GM19025 (cell line): ENCODE results near the gene OPRD1.
"Not testable (repeated sequence)": the region's sequence is repeated elsewhere in the genome, so short reads cannot be mapped to it uniquely, and the experiment has no call there.

Source experiments
- ATAC-seq: cut with Tn5 transposase; IDR thresholded peaks from one replicate; pipeline ENCODE4 v1.9.1; 2021; ENCODE audit warnings: mild to moderate bottlenecking, low read depth, moderate library complexity; ENCODE audit not compliant: unreplicated experiment

Gene OPRD1

GRCh38 chr1:28875134-28875533, 63.2 kb downstream of the OPRD1 start:
- ATAC-seq, result not testable (repeated sequence)

- no peak for ATAC-seq
These were observed 65.3 kb downstream of the OPRD1 start for GRCh38 chr1:28877132-28877781.

DNA sequence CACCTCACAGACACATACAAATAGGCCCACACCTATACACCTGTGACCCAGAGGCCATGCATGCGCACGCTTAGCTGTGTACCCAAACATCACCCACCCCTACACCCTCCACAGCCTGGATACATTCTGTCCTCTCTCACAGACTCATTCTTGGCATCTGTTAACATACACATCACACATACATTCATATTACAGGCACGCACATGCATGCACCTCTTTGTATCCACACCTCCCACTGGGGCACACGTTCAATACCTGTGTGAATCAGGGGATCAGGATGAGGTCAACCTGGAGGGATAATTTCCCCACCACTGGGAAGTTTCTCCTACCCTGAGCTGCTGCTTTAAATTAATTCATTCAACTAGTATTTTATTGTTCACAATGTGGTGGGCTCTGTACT, 66.8 kb downstream of the OPRD1 start:
- no peak for ATAC-seq

- ATAC-seq, result no peak
These were observed 70.1 kb downstream of the OPRD1 start for GRCh38 chr1:28882009-28882628.

DNA sequence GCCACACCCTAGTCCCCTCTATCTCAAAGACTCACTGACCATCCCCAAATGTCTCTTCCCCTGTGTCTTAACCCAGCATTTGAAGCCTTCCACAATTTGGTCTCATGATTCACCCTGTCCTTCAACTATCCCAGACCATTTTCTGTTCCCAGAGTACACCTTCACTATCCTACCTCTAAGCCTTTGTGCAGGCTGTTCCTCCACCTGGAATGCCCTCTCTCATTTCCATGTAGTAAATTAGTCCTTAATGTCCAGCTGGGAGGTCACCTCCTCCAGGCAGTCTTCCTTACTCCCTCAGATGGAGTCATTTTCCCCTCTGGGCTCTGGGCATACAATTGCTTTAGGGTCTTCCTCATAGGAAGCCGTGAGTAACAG, 71.3 kb downstream of the OPRD1 start:
- ATAC-seq, result no peak

DNA sequence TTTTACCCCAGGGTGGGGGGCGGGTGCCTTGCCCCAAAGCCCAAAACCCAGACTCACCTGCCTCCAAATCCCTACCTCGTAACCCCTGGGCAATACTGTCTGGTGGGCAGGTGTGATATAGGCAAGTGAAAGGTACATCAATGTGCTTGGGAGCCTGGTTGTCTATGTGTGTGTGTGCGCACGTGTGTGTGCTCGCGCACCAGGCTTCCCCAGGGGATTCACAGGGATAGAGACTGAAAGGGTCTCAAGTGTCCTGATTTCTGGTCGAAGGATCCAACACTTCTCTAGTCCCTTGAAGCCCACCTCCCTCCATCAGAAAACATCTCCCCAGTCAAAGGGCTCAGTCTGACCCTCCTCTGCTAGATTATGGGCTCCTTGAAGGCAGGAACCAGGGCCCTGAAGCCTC, 73.5 kb downstream of the OPRD1 start:
- ATAC-seq, result no peak

DNA sequence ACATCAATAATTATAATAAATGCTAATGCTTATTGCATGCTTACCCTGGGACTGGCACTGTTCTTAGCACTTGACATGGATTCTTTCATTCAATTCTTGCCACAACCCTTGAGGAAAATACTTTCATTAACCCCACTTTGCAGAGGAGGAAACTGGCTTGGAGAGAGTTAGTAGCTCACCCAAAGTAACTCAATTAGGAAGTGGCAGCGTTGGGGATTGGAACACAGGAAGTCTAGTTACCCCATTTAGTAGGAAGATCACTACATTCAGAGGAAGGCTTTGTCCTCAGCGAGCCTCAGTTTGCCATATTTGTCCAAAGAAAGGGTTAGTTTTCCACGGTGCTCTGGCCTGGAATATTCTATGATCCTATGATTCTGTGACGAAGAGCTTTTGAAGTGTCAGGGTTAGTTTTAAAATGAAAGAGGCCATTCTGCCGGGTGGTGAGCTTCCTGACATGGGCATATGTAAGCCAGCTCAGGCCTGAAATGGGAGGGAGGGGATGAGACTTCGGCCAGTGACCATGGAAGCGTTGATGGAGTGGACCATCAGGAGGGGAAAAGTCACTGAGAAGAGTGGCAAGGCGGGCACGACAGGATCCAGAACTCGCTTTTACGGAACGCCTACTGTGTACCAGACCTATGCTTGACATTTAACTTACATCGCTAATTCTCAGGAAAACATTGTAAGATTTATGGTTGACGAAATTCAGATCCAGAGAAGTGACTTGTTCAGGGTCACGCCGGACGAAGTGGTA, 74.2 kb downstream of the OPRD1 start:
- ATAC-seq, result no peak

DNA sequence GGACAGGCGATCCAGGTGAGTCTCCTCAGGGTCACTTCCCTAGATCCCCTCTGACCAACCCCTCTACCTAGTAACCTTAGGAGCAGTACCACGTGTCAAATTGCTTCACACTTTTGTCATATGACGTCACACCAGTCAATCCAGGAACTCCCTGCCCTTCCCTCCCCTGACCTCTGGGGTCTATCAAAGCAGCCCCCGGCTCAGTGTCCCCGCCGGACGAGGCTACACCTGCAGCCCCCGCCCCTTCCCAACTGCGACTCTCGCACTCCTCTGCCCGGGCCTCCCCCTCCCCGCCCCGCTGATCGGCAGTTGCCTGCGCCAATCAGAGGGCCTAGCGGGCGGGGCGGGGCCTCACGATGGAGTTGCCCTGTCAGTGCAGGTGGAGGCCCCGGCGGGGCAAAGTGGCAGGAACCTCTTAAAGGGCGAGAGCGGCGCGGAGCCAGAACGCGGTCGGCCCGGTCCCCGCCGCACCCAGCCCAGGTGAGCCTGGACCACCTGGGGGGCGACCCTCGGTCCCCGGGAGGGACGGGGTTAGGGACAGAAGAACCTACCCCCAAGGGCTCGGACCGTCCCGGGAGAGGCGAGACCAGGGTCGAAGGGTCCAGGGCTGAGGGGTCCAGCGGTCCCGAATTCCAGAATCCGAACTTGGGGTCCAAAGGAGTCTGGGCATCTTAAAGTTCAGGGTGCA, 74.9 kb downstream of the OPRD1 start:
- ATAC-seq, result peak; percentile 58

- no peak for ATAC-seq
These were observed 75.5 kb downstream of the OPRD1 start for GRCh38 chr1:28887419-28887834.

DNA sequence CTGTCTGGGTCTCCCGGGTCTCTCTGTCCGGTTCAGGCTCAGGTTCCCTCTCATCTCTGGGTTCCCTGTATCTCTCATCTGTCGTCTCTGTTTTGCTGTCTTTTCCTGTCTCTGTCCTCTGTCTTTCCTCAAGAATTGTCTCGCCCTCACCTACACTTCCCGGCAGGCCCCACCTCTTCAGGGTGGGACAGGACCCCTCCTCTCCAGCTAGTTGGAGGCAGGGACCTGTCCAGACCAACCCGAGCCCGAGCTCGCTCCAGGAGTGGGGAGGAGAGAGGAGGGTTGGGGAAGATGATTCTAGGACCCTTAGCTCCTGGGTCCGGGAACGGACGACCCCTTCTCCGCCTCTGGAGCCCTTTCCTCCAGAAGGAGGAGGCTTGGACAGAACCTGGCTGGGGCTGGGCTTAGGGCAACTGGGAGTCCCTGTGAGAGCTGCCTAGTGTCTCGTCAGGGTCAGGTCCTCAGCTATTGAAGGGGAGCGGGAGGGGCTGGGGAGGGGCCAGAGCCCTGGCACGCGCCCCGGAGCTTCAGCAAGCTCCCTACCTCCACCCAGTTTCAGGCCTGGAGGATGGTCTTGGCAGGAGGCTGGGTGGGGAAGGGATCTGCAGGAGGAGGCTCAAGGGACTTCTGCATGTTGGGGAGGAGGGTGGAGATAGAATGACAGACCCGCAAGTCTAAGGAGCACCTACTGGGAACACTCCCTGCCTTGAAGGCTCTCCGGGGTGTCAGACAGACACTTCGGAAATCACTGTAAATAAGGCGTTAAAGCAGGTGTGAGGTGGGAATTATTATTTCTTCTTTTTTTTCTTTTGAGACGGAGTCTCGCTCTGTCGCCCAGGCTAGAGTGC, 76.1 kb downstream of the OPRD1 start:
- ATAC-seq, result no peak

- no peak for ATAC-seq
These were observed 76.9 kb downstream of the OPRD1 start for GRCh38 chr1:28888915-28889314.

- ATAC-seq, result no peak
These were observed 77.4 kb downstream of the OPRD1 start for GRCh38 chr1:28889357-28889756.

DNA sequence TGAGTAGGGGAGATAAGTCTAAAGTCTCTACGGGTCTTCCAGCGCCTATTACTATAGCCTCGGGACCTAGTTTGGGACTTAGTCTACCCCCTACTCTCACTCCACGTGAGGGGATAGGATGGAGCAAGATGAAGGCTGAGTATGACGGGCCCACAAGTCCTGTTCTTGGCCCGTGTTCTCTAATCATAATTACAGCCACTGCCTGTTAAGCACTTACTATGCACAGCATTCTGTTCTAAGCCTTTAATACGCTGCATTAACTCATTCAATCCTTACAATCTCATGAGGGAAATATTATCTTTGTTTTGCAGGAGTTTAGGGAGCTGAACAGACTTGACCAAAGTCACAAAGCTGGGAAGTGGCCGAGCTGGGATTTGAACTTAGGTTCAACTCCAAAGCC, 78.5 kb downstream of the OPRD1 start:
- ATAC-seq, result no peak

GRCh38 chr1:28890836-28891235, 78.9 kb downstream of the OPRD1 start:
- ATAC-seq, result no peak

DNA sequence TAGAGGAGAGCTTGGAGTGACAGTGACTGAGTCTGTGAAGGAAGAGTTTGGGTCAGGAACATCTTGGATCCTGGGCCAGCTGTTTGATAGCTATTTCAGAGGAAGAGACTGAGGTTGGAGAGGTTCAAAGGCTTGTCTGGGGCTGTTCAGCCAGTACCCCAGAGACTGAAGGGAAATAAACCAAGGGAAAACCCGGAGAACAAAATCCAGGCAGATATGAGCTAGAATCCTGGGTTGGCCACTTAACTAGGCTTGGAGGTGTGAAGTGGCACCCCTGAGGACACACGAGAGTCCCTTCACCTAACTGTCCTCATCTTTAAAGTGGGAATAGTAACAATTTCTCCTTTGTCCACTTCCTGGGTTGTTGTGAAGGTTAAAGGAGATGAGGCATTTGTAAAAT, 79.3 kb downstream of the OPRD1 start:
- ATAC-seq, result no peak

- ATAC-seq, result no peak
These were observed 81.6 kb downstream of the OPRD1 start for GRCh38 chr1:28893403-28894102.

- no peak for ATAC-seq
These were observed 82.8 kb downstream of the OPRD1 start for GRCh38 chr1:28894785-28895184.

GRCh38 chr1:28895896-28896608, 84.1 kb downstream of the OPRD1 start:
- ATAC-seq, result no peak

DNA sequence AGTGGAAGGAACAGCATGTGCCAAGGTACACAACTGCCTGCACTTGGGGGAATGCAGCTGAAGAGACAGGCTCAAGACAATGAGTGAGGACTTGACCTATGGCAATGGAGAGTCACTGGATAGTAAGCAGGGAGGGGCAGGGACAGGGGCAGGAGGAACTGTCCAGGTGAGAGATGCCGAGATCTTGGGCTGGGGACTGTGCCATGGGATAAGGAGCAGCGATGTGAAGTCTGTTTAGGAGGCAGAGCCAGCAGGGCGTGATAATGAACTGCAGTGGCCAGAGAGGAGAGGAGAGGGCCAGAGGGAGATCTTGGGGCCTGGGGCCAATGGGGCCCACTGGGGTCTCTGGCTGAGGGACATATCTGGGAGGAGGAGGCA, 84.6 kb downstream of the OPRD1 start:
- ATAC-seq, result no peak
